DMS53 treated with DMSO at 0.1 percent for 48 hours (cell line): ENCODE results near the gene HNRNPC.
"Not testable (repeated sequence)": the region's sequence is repeated elsewhere in the genome, so short reads cannot be mapped to it uniquely, and the experiment has no call there.

Experiments
- DNase-seq: peaks from one replicate; lab custom pipeline; 2025; ENCODE audit not compliant: unreplicated experiment; lab: John Stamatoyannopoulos, UW

Gene HNRNPC

GRCh38 chr14:21248338-21248737 lies 20.9 kb downstream of the HNRNPC start:
- no peak for DNase-seq

DNA sequence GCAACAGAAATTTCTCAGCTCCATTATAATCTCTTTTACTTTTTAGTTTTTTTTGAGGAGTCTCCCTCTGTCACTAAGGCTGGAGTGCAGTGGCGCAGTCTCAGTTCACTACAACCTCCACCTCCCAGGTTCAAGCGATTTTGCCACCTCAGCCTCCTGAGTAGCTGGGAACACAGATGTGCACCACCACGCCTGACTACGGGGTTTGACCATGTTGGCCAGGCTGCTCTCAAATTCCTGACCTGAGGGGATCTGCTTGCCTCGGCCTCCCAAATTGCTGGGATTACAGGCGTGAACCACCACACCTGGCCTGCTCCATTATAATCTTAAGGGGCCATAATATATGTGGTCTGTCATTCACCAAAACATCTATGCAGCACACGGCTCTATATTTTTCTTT lies 23.4 kb downstream of the HNRNPC start:
- DNase-seq, result no peak

DNA sequence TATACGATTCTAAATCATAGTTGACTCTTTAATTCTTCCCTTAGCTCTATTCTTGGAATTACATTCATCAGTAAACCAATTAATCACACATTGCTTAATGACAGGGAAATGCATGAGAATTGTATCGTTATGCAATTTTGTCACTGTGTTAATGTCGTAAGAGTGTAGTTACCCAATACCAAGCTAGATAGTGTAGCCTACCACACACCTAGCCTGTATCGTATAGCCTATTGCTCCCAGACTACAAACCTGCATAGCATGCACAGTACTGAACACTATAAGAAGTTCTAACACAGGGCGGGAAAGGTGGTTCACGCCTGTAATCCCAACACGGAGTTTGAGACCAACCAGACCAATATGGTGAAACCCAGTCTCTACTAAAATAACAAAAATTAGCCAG lies 24.7 kb downstream of the HNRNPC start:
- DNase-seq, result no peak

- DNase-seq, result no peak
Observed at GRCh38 chr14:21241218-21241819, 27.9 kb downstream of the HNRNPC start.

DNA sequence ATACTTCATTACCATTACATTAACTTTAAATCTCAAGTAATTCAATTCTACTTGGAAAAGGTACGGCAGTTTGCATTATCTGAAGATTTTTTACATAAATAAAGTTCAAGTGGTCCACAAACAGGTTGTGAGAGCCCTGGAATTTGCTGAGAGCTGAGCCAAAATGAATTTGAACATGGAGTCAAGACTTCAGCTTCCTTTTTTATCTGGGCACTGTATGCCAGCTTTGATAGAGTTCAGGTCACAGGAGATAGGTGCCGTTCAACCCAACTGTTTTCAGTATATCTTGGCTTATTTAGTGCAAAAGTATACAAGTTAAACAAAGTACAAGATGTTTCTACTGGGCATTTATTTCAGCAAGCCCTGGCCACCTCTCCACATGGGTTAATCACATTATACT lies 28.8 kb downstream of the HNRNPC start:
- DNase-seq, result no peak

DNA sequence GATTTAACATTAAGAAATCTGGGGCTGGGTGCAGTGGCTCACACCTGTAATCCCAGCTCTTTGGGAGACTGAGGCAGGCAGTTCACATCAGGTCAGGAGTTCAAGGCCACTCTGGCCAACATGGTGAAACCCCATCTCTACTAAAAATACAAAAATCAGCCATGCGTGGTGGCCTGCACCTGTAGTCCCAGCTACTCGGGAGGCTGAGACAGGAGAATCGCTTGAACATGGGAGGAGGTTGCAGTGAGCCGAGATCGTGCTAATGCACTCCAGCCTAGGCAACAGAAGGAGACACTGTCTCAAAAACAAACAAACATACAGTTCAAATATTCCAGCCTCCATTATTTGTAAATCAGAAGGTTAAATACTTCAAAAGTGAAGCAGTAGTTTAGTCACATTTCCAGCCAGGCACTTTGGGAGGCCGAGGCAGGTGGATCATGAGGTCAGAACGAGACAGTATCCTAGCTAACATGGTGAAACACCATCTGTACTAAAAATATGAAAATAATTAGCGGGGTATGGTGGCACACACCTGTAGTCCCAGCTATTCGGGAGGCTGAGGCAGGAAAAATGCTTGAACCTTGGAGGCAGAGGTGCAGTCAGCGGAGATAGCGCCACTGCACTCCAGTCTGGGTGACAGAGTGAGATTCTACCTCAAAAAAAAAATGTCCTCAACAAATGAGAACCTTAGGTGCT lies 30.3 kb downstream of the HNRNPC start:
- DNase-seq, result no peak

- no peak for DNase-seq
Observed at GRCh38 chr14:21236948-21237797, 32.1 kb downstream of the HNRNPC start.

DNA sequence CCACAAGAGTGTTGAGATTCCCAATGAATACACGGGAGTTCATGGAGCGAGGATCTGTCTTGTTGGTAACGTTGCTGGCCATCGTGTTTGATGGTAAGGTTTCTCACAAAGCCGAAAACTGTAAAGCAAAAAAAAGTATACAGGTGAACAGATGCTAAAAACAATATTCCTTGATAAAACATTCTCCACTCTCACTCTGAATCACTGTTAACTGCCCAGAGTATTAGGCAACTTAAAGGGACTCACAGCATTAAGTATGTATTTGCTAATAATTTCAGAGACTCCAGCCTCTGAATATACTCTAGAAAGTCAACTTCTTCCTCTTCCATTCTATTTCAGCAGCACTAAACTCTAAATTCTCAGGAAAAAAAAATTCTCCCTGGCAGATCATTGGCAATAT lies 35.1 kb downstream of the HNRNPC start:
- DNase-seq, result no peak

GRCh38 chr14:21233457-21234076 lies 35.7 kb downstream of the HNRNPC start:
- no peak for DNase-seq

- DNase-seq, result no peak
Observed at GRCh38 chr14:21231020-21231652, 38.1 kb downstream of the HNRNPC start.

DNA sequence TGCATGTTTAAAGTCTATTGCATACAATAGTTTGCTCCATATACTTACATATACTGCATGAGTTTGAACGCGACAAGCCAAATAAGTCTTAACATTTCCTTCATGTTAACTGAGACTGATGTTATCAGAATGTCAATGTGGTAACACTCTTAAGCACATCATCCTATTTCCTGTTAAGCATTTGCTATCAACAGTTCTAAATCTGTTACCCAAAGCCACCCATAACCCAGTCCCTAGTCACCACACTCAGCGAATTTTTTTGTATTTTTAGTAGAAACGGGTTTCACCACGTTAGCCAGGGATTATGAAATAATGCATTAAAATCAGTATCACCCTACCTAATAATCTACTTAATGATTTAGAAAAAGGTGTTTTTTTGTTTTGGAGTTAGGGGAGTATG lies 39.4 kb downstream of the HNRNPC start:
- no peak for DNase-seq

DNA sequence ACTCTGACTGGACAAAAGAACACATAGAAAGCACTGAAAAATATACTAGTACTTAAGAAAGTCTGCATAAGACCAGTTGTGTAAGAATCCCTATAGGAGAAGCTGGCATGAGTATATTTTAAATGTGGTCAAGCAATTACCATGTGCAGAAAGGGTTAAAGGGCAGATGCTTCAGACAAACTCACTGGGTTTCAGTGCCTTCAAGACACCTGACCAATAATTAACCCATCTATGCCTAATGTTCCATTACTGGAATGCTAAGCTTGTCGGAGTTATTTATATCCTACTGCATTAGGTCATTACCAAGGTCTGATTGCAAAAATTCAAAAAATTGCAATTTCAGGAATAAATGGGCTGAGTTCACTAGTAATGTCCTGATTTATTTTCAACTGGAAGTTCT lies 41.3 kb downstream of the HNRNPC start:
- DNase-seq, result no peak

GRCh38 chr14:21227150-21227549 lies 42.1 kb downstream of the HNRNPC start:
- no peak for DNase-seq

DNA sequence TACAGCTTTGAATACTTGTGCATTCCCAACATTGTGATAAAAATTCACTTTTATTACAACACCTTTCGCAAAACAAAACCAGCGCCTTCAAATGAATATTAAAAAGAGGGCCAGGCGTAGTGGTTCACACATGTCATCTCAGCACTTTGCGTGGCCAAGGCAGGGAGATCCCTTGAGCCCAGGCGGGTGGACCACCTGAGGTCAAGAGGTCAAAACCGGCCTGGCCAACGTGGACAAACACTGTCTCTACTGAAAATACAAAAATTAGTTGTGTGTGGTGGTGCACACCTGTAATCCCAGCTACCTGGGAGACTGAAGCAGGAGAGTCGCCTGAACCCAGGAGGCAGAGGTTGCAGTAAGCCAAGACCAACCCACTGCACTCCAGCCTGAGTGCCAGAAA lies 42.8 kb downstream of the HNRNPC start:
- no peak for DNase-seq

DNA sequence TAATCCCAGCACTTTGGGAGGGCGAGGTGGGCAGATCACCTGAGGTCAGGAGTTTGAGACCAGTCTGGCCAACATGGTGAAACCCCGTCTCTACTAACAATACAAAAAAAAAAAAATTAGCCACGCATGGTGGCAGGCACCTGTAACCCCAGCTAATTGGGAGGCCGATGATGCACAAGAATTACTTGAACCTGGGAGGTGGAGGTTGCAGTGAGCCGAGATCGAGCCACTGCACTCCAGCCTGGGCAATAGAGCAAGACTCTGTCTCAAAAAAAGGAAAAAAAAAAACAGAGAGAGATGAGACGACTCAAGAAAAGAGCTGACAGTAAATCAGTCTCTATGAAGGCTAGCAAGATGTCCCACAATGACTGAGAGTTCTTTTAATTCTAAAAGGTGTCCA lies 44.1 kb downstream of the HNRNPC start:
- DNase-seq, result not testable (repeated sequence)

GRCh38 chr14:21220874-21221477 lies 48.3 kb downstream of the HNRNPC start:
- no peak for DNase-seq

DNA sequence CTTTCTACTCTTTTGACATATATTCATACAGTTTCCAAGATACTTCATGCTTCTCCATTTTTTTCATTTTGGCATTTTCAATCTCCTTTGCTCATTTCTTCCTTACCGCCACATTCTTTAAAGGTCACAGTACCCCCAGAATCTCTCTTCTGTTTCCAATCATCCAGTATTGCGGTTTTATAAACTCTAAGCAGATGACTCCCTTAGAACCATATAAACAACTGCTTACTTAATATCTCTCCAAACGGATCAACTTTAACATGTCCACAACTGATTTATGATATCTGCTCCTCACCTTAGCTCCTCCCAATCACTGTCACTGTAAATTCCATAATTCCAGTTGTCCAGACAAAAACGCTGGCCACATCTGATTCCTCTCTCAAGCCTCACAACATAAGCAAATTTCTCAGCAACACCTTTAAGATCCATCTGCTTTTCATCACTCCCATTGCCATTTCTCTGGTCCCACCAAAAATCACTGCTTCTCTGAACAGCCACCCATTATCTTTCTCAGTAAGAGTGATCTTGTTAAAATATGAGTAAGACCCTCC lies 49.6 kb downstream of the HNRNPC start:
- no peak for DNase-seq

DNA sequence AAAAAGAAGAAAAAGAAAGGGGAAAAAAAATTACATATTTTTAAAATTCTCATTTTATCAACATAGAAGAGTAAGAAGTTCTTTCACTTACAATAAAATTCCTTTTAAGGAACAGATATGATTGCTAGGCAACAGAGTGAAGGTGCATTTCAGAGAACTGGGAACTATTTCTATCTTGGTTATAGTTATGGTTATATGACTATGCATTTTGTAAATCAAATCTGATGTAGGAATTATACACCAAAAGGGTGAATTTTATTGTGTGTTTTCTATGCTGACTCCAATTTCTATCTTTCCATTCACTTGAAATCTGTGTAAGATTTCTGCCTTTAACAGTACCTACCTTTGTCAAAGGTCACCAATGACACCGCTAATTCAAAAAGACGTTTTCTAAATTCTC lies 50.1 kb downstream of the HNRNPC start:
- no peak for DNase-seq

- no peak for DNase-seq
Observed at GRCh38 chr14:21215879-21216251, 53.4 kb downstream of the HNRNPC start.

- no peak for DNase-seq
Observed at GRCh38 chr14:21215130-21215878, 53.9 kb downstream of the HNRNPC start.
